Thyroid gland (tissue), 4 donors: ENCODE results near the gene C2orf92.

Source experiments
- POLR2A ChIP-seq, 2 donors: fragments of 450-650 bp; IDR thresholded peaks; one replicate each; pipeline ENCODE4 v1.6.1; 2017; ENCODE audit warnings: antibody characterized with exemption in 2 of 2, mild to moderate bottlenecking in 2 of 2, moderate library complexity in 1 of 2
- TF ChIP-seq, protein P1 (sequence below), 6 experiments: fragments of 200-600 bp in 3 of 6; fragments of 450-650 bp in 3 of 6; sonication (generic) in 3 of 6; IDR thresholded peaks; one replicate each; pipeline ENCODE4 v1.5.1; 2016 to 2019; ENCODE audit warnings: antibody characterized with exemption in 6 of 6, mild to moderate bottlenecking in 2 of 6, inconsistent platforms in 1 of 6, moderate library complexity in 1 of 6

DNA sequence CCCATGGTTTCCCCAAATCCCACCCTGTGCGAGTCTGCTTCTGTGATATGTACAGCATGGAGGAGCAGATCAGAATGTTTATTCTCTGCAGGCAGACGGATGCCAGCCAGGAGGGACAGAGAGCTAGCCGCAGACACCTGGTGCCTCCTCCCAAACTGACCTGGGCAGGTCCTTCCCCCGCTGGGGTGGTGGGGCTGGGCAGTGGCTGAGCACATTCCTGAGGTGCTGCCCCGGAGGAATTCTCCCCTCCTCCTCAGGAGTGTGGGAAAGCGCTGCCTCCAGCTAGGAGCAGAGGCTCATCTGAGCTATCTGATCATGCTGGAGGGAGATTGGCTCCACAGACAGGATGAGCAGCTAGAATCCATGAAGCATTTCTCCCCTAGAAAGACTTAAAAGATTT, 21.7 kb downstream of the C2orf92 start:
- TF ChIP-seq, protein P1, sequence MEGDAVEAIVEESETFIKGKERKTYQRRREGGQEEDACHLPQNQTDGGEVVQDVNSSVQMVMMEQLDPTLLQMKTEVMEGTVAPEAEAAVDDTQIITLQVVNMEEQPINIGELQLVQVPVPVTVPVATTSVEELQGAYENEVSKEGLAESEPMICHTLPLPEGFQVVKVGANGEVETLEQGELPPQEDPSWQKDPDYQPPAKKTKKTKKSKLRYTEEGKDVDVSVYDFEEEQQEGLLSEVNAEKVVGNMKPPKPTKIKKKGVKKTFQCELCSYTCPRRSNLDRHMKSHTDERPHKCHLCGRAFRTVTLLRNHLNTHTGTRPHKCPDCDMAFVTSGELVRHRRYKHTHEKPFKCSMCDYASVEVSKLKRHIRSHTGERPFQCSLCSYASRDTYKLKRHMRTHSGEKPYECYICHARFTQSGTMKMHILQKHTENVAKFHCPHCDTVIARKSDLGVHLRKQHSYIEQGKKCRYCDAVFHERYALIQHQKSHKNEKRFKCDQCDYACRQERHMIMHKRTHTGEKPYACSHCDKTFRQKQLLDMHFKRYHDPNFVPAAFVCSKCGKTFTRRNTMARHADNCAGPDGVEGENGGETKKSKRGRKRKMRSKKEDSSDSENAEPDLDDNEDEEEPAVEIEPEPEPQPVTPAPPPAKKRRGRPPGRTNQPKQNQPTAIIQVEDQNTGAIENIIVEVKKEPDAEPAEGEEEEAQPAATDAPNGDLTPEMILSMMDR (IDR thresholded peaks at IDR 0.05), result no peak
- TF ChIP-seq POLR2A (IDR thresholded peaks at IDR 0.05), result no peak
